Measurements from ENCODE around the gene RNF207.

Gene RNF207

DNA sequence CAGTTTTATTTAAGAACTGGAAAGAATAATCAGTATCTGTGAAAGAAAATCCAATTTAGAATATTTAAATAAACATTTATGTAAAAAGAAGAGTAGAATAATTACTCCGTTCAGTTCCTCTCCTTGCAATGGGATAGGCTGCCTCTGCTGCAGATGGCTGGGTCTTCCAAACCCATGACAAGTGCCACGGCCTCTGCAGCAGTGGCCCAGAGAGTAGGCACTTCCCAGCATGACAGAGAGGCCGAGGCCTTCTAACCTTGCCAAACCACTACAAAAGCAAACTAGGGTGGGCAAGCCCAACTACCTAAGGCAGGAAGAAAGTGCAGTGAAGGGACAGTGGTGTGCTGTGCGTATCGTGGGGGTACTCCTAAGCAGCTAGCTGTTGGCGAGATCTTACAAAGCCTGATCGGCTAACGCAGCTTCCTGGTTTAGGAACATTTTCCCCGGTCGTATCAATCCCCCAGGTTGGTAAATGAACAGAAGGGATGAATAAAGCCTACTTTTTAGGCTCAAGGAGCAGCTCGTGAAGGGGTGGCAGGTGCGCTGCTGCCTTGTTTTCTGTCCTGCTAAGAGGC is 15.4 kb downstream of the RNF207 start:
- Mint-ChIP-seq H3K4me3 (no peak overlapping the region), H3K36me3 (peaks cover 42 to 60% of the 10 kb centered on the region in 2 donors), H3K27ac (no peak overlapping the region), H3K9me3 (no peaks in the 10 kb centered on the region), H3K4me1 (peaks cover 10 to 13% of the 10 kb centered on the region in 2 donors), H3K27me3 (peaks cover 11 to 12% of the 10 kb centered on the region in 2 donors)
- ATAC-seq (replicated peaks) (no peak), DNase-seq (no peak)

DNA sequence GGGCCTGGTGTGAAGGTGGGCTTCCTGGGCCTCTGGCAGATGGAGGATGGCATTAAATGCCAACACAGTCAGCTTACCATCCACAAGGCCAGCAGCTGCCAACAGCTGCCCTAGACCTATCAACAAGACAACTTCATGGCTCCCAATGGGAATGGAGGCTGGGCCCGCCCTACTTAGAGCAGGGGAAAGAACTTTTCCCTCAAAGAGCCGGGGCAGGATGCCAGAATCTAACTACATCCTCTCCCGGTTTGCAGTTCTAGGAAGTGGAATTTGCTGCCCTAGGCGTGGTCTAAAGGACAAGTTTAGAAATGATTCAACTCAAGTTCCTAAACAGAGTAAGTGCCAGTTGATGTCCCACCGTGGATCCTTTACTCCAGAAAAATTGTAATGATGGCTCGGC is 16.7 kb downstream of the RNF207 start:
- Mint-ChIP-seq H3K27me3 (peaks cover 2 to 3% of the 10 kb centered on the region in 2 donors), H3K9me3 (no peaks in the 10 kb centered on the region), H3K27ac (no peak overlapping the region), H3K36me3 (peaks cover 48 to 69% of the 10 kb centered on the region in 2 donors), H3K4me1 (peaks cover 10% of the 10 kb centered on the region in 2 donors), H3K4me3 (no peak overlapping the region)
- ATAC-seq (replicated peaks): no peak
- no peak for DNase-seq

- ATAC-seq (replicated peaks) (no peak), DNase-seq (no peak)
- H3K36me3 Mint-ChIP-seq: peaks cover 48 to 64% of the 10 kb centered on the region in 2 donors
- no peak overlapping the region for H3K4me3 Mint-ChIP-seq
- no peak overlapping the region for H3K27ac Mint-ChIP-seq
- no peaks in the 10 kb centered on the region for H3K27me3 Mint-ChIP-seq
- peaks cover 3 to 7% of the 10 kb centered on the region in 2 donors for H3K4me1 Mint-ChIP-seq
- no peaks in the 10 kb centered on the region for H3K9me3 Mint-ChIP-seq
Observed at GRCh38 chr1:6223617-6224016, 17.7 kb downstream of the RNF207 start.

- Mint-ChIP-seq H3K9me3 (no peaks in the 10 kb centered on the region), H3K27ac (no peak overlapping the region), H3K27me3 (no peaks in the 10 kb centered on the region), H3K36me3 (peaks cover 49 to 66% of the 10 kb centered on the region in 2 donors), H3K4me1 (no peaks in the 10 kb centered on the region), H3K4me3 (no peak overlapping the region)
- DNase-seq (no peak), ATAC-seq (replicated peaks) (no peak)
Observed at GRCh38 chr1:6224718-6225117, 18.8 kb downstream of the RNF207 start.

- DNase-seq: no peak
- H3K27ac Mint-ChIP-seq: no peak overlapping the region
- H3K27me3 Mint-ChIP-seq: no peaks in the 10 kb centered on the region
- peaks cover 50 to 62% of the 10 kb centered on the region in 2 donors for H3K36me3 Mint-ChIP-seq
- no peak overlapping the region for H3K4me3 Mint-ChIP-seq
- ATAC-seq (replicated peaks): no peak
- H3K9me3 Mint-ChIP-seq: no peaks in the 10 kb centered on the region
- H3K4me1 Mint-ChIP-seq: no peaks in the 10 kb centered on the region
Observed at GRCh38 chr1:6225651-6226050, 19.7 kb downstream of the RNF207 start.

DNA sequence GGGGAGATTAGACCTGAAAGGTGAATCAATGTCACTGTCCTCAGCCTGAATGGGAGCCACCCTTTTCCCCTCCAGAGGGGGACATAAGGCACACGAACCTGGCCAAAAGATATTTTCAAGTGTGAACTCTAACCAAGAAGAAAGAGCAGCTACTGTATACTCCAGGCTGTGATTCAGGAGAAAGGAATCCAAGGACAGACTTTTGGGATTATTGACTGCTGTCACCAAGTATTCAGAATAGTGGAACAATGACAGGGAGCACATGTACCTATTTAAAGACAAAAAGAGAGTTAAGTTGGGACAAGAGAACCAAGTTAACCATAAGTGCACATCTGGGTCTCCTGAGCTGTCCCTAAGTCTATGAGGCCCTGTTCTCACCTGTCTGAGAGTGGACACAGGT is 27.5 kb downstream of the RNF207 start:
- Mint-ChIP-seq H3K4me3 (no peak overlapping the region), H3K9me3 (no peaks in the 10 kb centered on the region), H3K27ac (no peak overlapping the region), H3K4me1 (peaks cover 6 to 9% of the 10 kb centered on the region in 2 donors), H3K27me3 (peaks cover 0 to 6% of the 10 kb centered on the region in 2 donors), H3K36me3 (peaks cover 16 to 28% of the 10 kb centered on the region in 2 donors)
- DNase-seq (no peak), ATAC-seq (replicated peaks) (no peak)

DNA sequence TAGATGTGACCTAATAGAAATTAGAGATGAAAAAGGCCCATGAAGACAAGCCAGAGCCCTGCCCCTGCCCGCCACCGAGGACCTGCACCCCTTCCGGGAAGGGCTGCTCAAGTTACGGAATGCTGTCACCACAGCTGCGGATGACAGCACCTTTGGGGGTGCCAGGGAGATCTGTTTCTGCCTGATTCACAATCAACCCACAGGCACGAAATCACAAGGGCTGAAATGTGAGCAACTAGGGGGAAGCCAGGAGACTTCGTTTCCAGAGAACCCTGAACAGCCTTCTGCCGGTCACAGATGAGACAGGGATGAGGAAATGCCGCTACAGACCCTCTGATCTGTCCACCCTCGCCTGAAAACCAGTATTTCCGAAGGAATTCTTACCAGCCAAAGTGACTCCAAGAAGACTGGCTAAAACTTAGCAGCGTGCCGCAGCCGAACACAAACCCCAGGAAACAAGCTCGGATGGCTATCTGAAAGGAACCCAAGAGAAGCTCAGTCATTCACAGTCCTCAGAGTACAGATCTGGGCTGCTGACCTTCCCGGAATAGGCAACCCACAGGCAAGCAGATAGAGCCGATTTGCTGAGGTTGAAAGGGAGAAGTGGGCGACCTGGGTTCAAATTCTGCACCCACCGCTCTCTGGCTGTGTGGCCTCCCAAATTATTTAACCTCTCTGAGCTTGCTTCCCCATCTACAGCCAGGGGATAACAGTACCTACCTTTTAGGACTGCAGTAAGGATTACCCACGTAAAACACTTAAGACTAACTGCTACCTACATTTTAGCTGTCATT is 28.8 kb downstream of the RNF207 start:
- peaks cover 11 to 17% of the 10 kb centered on the region in 2 donors for H3K27me3 Mint-ChIP-seq
- peak overlapping the region; percentile 90 for H3K27ac Mint-ChIP-seq
- peak overlapping the region; percentile 91 to 94 for H3K4me3 Mint-ChIP-seq
- ATAC-seq (replicated peaks) (no peak), DNase-seq (no peak)
- peaks cover 6 to 9% of the 10 kb centered on the region in 2 donors for H3K4me1 Mint-ChIP-seq
- peaks cover 15 to 26% of the 10 kb centered on the region in 2 donors for H3K36me3 Mint-ChIP-seq
- H3K9me3 Mint-ChIP-seq: no peaks in the 10 kb centered on the region

- H3K27ac Mint-ChIP-seq: peak overlapping the region; percentile 90
- H3K9me3 Mint-ChIP-seq: no peaks in the 10 kb centered on the region
- H3K27me3 Mint-ChIP-seq: peaks cover 16 to 23% of the 10 kb centered on the region in 2 donors
- no peak for DNase-seq
- H3K36me3 Mint-ChIP-seq: peaks cover 12 to 24% of the 10 kb centered on the region in 2 donors
- H3K4me1 Mint-ChIP-seq: peaks cover 6 to 9% of the 10 kb centered on the region in 2 donors
- H3K4me3 Mint-ChIP-seq: peak overlapping the region; percentile 91 to 94
- peak; percentile 33 to 36 for ATAC-seq (replicated peaks)
Observed at GRCh38 chr1:6235296-6235677, 29.4 kb downstream of the RNF207 start.

- ATAC-seq (replicated peaks) (no peak), DNase-seq (no peak)
- Mint-ChIP-seq H3K27me3 (peaks cover 25 to 36% of the 10 kb centered on the region in 2 donors), H3K4me3 (peak overlapping the region in 1 of 2 donors; percentile 1), H3K9me3 (no peaks in the 10 kb centered on the region), H3K4me1 (peaks cover 16 to 17% of the 10 kb centered on the region in 2 donors), H3K36me3 (peaks cover 7 to 17% of the 10 kb centered on the region in 2 donors), H3K27ac (peak overlapping the region; percentile 47)
Observed at GRCh38 chr1:6237093-6237492, 31.2 kb downstream of the RNF207 start.

DNA sequence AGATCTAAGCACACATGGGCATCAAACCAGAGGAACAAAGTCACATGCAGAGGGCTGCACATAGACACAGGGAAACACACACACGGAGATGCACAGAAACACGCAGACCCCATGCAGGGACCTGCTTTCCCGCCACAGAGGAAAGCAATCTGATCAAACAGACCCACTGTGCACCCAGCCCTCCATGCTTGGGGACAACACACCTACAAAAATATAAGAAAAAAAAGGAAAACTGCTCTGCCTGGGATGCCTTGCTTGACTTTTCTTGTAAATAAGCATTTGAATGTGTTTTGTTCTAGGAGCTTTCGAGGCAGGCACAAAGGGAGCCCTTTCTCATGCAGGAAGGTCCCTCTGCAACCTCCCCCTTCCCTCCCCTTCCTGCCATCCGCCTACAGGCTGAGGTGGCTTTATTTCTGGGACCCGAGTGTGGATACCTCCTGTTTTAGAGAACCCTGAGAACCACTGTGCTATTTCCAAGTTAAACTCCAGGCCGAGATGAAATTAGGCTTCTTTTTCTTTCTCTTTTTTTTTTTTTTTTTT is 33.4 kb downstream of the RNF207 start:
- DNase-seq (no peak), ATAC-seq (replicated peaks) (no peak)
- peaks cover 12 to 16% of the 10 kb centered on the region in 2 donors for H3K4me1 Mint-ChIP-seq
- peaks cover 39 to 50% of the 10 kb centered on the region in 2 donors for H3K27me3 Mint-ChIP-seq
- H3K36me3 Mint-ChIP-seq: peaks cover 0 to under 1% of the 10 kb centered on the region in 2 donors
- no peak overlapping the region for H3K4me3 Mint-ChIP-seq
- no peaks in the 10 kb centered on the region for H3K9me3 Mint-ChIP-seq
- H3K27ac Mint-ChIP-seq: no peak overlapping the region

GRCh38 chr1:6239950-6240768 is 34.2 kb downstream of the RNF207 start:
- Mint-ChIP-seq H3K36me3 (no peaks in the 10 kb centered on the region), H3K9me3 (no peaks in the 10 kb centered on the region), H3K4me1 (peaks cover 12 to 19% of the 10 kb centered on the region in 2 donors), H3K27ac (no peak overlapping the region), H3K27me3 (peaks cover 47 to 59% of the 10 kb centered on the region in 2 donors), H3K4me3 (no peak overlapping the region)
- ATAC-seq (replicated peaks) (no peak), DNase-seq (no peak)

- peaks cover 9 to 22% of the 10 kb centered on the region in 2 donors for H3K4me1 Mint-ChIP-seq
- ATAC-seq (replicated peaks) (no peak), DNase-seq (no peak)
- peaks cover 47 to 64% of the 10 kb centered on the region in 2 donors for H3K27me3 Mint-ChIP-seq
- H3K4me3 Mint-ChIP-seq: peak overlapping the region; percentile 65
- no peaks in the 10 kb centered on the region for H3K9me3 Mint-ChIP-seq
- H3K36me3 Mint-ChIP-seq: no peaks in the 10 kb centered on the region
- peak overlapping the region; percentile 75 for H3K27ac Mint-ChIP-seq
Observed at GRCh38 chr1:6241107-6241886, 35.4 kb downstream of the RNF207 start.

GRCh38 chr1:6241887-6242740 is 36.2 kb downstream of the RNF207 start:
- no peaks in the 10 kb centered on the region for H3K9me3 Mint-ChIP-seq
- H3K27ac Mint-ChIP-seq: no peak overlapping the region
- H3K4me1 Mint-ChIP-seq: peaks cover 15 to 30% of the 10 kb centered on the region in 2 donors
- H3K36me3 Mint-ChIP-seq: peaks cover 2% of the 10 kb centered on the region in 2 donors
- DNase-seq: no peak
- peaks cover 55 to 72% of the 10 kb centered on the region in 2 donors for H3K27me3 Mint-ChIP-seq
- H3K4me3 Mint-ChIP-seq: peak overlapping the region; percentile 65
- ATAC-seq (replicated peaks): no peak

Measured in stimulated activated naive B cell treated with anti-CD40 and anti-IgM and Interleukin-4, amounts not matched to agents 10 μg/mL and 1 μg/mL and 100 μg/mL, for 72 hours (primary cell).